NOMO-1 (cell line): ENCODE results near the gene CHD9.
A peak's percentile ranks its signal among the peaks of the same experiment; 100 is the strongest.
"Not testable (repeated sequence)": the region's sequence is repeated elsewhere in the genome, so short reads cannot be mapped to it uniquely, and the experiment has no call there.

ENCODE experiments used
- DNase-seq, 2 experiments: peaks; one replicate each; lab custom pipeline; 2025; ENCODE audit not compliant: unreplicated experiment in 2 of 2; lab: John Stamatoyannopoulos, UW

The CHD9 gene

DNA sequence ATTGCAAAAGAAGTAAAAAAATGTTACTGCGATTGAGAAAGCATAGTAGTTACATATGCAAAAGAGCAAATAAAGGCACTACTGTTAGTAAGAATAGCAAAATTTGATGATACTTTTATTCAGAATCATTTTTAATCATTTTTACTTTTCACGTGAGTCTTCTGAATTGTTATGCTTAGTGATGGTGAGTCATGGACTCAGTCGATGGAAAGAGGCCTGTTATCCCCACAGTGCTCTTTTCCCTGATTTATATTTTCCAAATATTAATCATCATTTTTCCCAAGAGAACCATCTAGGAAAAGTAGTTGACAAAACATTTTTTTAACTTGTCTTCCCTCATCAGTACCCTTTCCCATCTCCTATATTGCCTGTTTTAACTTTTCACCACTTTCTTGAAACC lies 181.1 kb downstream of the CHD9 start:
- DNase-seq = no peak

DNA sequence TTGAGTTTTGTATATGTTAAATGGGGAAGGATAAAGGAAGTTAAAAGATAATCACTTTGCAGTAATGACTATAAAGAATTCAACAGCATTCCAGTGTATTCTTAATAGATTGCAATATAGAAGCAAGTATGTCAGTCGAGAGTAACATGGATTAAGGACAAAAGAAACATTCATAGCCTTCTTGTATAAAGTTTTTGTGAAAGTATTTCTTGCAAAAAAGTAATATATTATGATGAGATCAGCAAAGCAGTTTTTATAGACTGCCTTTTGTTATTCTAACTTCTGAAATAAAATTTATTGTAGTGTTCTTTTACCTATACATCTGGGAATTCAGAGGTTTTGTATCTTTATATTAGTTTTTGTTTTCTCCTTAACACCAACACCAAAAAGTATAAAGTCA lies 194.5 kb downstream of the CHD9 start:
- DNase-seq = no peak

DNA sequence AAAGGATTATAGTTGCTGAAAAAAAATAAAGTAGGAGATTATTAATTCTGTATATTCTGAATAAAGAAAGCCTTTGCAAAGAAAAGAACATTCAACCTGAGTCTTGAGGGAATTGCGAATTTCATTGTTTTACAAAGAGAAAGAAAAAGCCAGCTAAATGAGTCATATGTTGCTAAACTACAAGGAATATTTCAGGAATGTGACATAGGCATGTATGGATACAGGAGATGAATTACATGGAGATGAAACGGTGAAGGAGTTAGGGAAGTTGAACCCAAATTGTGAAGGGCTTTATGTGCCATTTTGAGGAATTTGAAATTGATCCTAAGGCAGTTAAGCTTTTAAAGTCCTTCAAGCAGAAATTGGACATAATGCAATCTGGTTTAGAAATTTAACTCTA lies 202.2 kb downstream of the CHD9 start:
- no peak for DNase-seq

- DNase-seq = no peak
Measured at GRCh38 chr16:53258809-53259208, 204.0 kb downstream of the CHD9 start.

DNA sequence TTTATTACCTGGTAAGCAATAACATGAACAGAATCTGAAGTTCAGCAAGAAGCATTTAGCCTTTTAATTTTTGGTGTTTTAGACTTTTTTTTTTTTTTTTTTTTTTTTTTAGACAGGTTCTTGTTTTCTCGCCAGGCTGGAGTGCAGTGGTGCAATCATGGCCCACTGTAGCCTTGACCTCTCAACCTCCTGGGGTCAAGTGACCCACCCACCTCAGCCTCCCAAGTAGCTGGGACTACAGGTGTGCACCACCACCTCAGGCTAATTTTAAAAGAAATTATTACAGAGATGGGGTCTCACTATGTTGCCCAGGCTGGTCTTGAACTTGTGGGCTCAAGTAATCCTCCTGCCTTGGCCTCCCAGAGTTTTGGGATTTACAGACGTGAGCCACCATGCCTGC lies 206.5 kb downstream of the CHD9 start:
- DNase-seq = no peak

- no peak for DNase-seq
Measured at GRCh38 chr16:53262645-53263044, 207.9 kb downstream of the CHD9 start.

DNA sequence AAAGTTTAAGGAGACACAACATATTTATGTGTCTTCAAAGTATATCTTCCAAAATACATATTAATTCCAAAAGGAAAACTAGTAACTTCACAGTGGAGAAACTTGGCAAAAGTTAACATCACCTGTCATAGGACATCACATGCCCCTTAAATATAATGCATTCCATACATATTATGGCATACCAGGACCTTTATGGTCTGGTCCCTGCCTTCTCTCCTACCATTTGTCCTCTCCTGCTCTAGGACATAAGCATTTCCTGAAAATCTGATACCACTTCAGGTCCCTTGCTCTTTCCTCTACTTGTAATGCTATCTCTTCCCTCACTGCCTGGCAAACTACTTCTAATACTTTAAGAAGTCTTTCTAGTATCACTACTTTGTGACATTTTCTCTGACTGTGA lies 211.4 kb downstream of the CHD9 start:
- no peak for DNase-seq

GRCh38 chr16:53278498-53278897 lies 223.7 kb downstream of the CHD9 start:
- DNase-seq = not testable (repeated sequence)

GRCh38 chr16:53281280-53281679 lies 226.5 kb downstream of the CHD9 start:
- no peak for DNase-seq

DNA sequence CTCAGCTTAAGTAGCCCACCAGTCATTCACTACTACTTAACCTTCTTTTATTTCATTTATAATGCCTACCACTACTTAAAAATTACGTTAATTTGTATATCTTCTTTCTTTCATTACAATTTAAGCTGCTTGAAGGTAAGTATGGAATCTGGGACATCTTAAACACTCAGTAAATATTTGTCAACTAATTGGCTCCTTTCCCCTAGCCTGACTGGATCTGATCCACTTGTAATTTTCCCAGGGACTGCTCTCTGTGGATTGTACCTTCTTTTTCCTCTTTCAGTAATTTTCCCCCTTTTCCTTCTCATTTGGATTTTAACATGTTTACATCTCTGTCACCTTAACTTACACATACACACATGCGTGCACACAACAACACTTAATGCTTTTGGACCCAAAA lies 227.1 kb downstream of the CHD9 start:
- no peak for DNase-seq

DNA sequence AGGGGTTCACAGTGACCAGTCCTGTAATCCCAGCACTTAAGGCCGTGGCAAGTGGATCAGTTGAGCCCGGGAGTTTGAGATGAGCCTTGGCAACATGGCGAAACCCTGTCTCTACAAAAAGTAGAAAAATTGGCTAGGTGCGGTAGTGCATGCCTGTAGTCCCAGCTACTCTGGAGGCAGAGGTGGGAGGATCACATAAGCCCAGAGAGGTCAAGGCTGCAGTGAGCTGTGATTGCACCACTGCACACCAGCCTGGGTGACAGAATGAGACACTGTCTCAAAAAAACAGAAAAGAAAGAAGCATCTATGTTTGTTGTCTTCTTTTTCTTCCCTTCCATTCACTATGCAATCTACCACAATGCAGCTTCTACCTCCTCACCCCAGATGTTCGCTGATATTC lies 227.5 kb downstream of the CHD9 start:
- no peak for DNase-seq

- peak in 1 of 2 experiments; percentile 2 for DNase-seq
Measured at GRCh38 chr16:53282975-53283946, 228.5 kb downstream of the CHD9 start.

DNA sequence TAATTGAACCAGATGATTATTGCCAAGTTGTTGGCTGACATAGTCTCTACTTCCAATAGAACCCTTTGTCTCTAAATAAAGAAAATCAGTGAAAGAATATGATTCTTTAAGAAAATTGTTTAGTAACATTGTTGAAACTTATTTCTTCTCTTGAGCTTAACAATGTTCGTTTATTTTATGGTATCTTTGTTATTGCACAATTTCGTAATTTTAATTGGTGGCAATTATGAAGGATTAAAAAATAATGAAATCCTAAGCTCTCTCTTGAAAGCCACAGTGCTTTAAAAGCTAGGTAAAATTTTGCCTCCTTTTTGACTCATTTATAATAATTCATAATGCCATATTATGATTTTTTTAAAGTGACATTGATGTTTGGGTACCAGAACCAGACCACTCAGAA lies 230.4 kb downstream of the CHD9 start:
- no peak for DNase-seq

DNA sequence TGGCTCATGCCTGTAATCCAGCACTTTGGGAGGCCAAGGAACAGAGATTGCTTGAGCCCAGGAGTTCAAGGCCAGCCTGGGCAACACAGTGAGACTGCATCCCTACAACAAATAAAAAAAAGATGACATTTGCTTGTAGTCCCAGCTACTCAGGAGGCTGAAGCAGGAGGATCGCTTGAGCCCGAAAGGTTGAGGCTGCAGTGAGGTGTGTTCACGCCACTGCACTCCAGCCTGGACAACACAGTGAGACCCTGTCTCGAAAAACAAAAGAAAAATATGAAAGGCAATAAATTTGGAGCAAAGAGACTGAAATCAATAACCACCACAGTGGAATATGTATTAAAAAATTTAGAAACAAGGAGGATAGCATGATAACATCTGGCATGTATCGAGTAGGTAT lies 235.7 kb downstream of the CHD9 start:
- no peak for DNase-seq

DNA sequence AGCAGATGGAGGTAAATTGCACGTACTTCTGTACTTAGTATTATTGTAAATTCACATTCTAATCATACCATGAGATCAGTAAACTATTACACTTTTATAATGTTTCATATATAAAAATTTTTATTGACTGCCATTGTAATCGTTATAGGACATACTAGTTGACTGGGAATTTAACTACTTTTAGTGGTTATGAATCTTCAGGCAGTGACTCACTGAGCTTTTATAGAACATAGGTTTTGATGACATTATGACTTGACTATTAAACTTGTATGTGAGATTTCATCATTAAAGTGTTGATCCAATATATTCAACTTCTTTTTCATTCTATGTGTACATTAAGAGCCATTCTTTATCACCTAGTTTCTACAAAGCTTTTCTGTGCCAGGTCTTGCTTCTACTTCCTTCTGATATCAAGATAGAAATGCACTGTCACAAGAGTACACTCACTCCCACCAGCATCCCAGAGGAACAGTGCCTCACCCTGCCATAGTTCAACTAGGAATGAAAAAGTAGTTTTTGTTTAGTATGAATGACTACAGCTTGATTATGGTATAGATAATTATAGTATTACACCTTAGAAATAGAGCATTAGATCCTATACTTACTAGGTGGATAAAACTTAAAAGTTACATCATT lies 237.1 kb downstream of the CHD9 start:
- no peak for DNase-seq

GRCh38 chr16:53297477-53297876 lies 242.7 kb downstream of the CHD9 start:
- no peak for DNase-seq

GRCh38 chr16:53304334-53304733 lies 249.5 kb downstream of the CHD9 start:
- DNase-seq = no peak

- DNase-seq = no peak
Measured at GRCh38 chr16:53305743-53306142, 251.0 kb downstream of the CHD9 start.

DNA sequence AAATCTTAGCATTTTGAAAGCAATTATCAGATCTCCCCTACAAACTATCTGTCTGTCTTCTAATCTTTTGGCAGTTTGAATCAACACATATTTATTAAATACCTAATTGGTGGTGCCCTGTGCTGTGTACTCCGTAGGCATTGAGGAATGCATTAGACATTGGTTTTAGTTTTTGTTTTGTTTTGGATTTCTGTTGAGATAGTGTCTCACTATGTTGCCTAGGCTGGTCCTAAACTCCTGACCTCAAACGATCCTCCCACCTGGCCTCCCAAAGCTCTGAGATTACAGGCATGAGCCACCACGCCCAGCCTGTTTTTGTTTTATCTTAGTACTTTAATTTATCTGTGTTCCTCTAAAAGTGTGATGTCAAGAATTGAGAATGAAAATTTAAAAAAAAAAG lies 254.7 kb downstream of the CHD9 start:
- no peak for DNase-seq

DNA sequence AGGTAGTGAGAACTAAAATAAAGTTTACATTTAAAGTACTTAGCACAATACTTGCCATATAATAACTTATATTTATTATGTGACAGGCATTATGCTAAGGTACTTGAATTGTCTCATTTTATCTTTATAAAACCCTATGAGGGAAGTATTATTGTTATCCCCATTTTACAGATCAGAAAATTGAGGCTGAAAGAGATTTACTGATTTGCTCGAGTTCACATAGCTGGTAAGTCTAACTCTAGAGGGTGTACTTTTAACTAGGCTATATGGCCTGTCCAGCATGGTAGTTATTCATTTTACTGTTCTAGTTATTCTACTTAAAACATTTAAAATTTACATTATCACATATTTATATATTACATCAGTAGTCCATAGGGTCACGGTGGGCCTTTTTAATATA lies 266.2 kb downstream of the CHD9 start:
- DNase-seq = no peak

DNA sequence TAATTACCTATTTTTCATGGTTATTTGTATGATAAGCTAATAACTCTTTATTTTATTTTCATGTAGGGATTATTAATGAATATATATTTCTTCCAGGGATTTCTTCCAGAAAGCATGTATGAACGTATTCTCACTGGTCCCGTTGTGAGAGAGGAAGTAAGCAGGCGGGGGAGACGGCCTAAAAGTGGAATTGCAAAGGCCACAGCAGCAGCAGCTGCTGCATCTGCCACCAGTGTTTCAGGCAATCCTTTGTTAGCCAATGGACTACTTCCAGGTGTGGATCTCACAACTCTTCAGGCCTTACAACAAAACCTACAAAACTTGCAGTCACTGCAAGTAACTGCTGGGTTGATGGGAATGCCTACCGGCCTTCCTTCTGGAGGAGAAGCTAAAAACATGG lies 269.1 kb downstream of the CHD9 start:
- DNase-seq = no peak

GRCh38 chr16:53330991-53331390 lies 276.2 kb downstream of the CHD9 start:
- DNase-seq = not testable (repeated sequence)
